Adrenal gland (tissue), 12 donors: ENCODE measurements around the gene TBXAS1. TPM values are rescaled to one million over a fixed set of nuclear protein-coding genes. Genes with fewer than 3 reads are reported as not detected.

Experiments used
- DNase-seq, 7 donors: peaks; one replicate each; pipeline ENCODE4 v3.0.0-alpha.2; 2019 to 2020
- H3K27ac ChIP-seq, 5 donors: fragments of 200-600 bp; sonication (generic) in 4 of 5; 1 replicate in 3 of 5; 2 replicates in 2 of 5; pipeline versions ENCODE4 v1.5.1 to v1.8.0; 2016 to 2020; ENCODE audit warnings: mild to moderate bottlenecking in 1 of 5
- H3K27me3 ChIP-seq: fragments of 200-600 bp; 2 replicates; pipeline ENCODE4 v1.8.0; 2021
- H3K36me3 ChIP-seq, 2 donors: fragments of 200-600 bp; replicated peaks in 1 of 2; 1 replicate in 1 of 2; 2 replicates in 1 of 2; pipeline versions ENCODE4 v1.5.1 to v1.8.0; 2018 to 2022
- H3K4me1 ChIP-seq, 2 donors: fragments of 200-600 bp; replicated peaks in 1 of 2; 1 replicate in 1 of 2; 2 replicates in 1 of 2; pipeline versions ENCODE4 v1.5.1 to v1.8.0; 2018 to 2021
- H3K4me3 ChIP-seq, 4 donors: fragments of 200-600 bp; sonication (generic) in 3 of 4; one replicate each; pipeline ENCODE4 v1.5.1; 2016 to 2018
- H3K9me3 ChIP-seq, 3 donors: fragments of 200-600 bp; sonication (generic) in 1 of 3; replicated peaks in 1 of 3; 1 replicate in 2 of 3; 2 replicates in 1 of 3; pipeline versions ENCODE4 v1.5.1 to v1.8.0; 2016 to 2021
- CTCF ChIP-seq, 6 experiments: fragments of 450-650 bp in 4 of 6; fragments of 200-600 bp in 2 of 6; sonication (generic) in 1 of 6; IDR thresholded peaks; 1 replicate in 5 of 6; 2 replicates in 1 of 6; pipeline versions ENCODE4 v1.5.1 to v1.8.0; 2016 to 2021; ENCODE audit warnings: antibody characterized with exemption in 6 of 6, mild to moderate bottlenecking in 2 of 6, moderate library complexity in 1 of 6
- POLR2A ChIP-seq, 2 donors: fragments of 450-650 bp; IDR thresholded peaks; one replicate each; pipeline ENCODE4 v1.6.1; 2017; ENCODE audit warnings: antibody characterized with exemption in 2 of 2, mild to moderate bottlenecking in 2 of 2, moderate library complexity in 1 of 2
- WGBS, 4 donors: extraction: QIAGEN DNeasy Blood & Tissue Kit in 2 of 4; methylation state at CpG; one replicate each; pipeline versions ENCODE4 v1.1.5 to v1.1.7; 2013 to 2017; 5-methylcytosine and 5-hydroxymethylcytosine counted together
- intact Hi-C, 2 donors: fragments of 100-400 bp; cut with DNase I; formaldehyde crosslinking; loops; one replicate each; pipeline versions ENCODE4 v1.14.1 to v1.15.0; 2022 to 2023
- polyA plus RNA-seq, 3 donors: library from polyadenylated mRNA; stranded (reverse); fragments of 200-250 nt in 2 of 3; fragments of 350-450 nt in 1 of 3; fragmentation: Illumina TruSeq in 1 of 3; extraction: RNeasy Lipid Tissue Mini Kit (QIAGEN cat#74804) in 1 of 3; gene quantifications; one replicate each; pipeline ENCODE4 v1.2.3, GENCODE V29; 2013 to 2014
- total RNA-seq, 9 donors: library from RNA; depleted of rRNA in 4 of 9; stranded (reverse); fragments of >200 nt in 4 of 9; fragments of 120-200 nt in 1 of 9; fragmentation: NEBNext Ultra II Directional in 1 of 9; extraction: Animal tissue kit (Norgen Biotek cat#: 25700) in 1 of 9; gene quantifications; one replicate each; pipeline versions ENCODE4 v1.1.0 to v1.2.4, GENCODE V29; 2013 to 2023
- donor health status: healthy with polysubstance abuse.
- donor health status: Bipolar disorder and iron deficiency.
- donor health status: DM: yes; HTN: yes; CAD: no.
- donor health status: DM: no; HTN: no; CAD: no.
- donor health status: DM: no; HTN: no; CAD: no.
- donor health status: DM: yes; HTN: yes; CAD: no.

TBXAS1 gene
- total and polyA plus RNA-seq, 12 donors: 9.0 to 87.0 (median 27.3) TPM

DNA sequence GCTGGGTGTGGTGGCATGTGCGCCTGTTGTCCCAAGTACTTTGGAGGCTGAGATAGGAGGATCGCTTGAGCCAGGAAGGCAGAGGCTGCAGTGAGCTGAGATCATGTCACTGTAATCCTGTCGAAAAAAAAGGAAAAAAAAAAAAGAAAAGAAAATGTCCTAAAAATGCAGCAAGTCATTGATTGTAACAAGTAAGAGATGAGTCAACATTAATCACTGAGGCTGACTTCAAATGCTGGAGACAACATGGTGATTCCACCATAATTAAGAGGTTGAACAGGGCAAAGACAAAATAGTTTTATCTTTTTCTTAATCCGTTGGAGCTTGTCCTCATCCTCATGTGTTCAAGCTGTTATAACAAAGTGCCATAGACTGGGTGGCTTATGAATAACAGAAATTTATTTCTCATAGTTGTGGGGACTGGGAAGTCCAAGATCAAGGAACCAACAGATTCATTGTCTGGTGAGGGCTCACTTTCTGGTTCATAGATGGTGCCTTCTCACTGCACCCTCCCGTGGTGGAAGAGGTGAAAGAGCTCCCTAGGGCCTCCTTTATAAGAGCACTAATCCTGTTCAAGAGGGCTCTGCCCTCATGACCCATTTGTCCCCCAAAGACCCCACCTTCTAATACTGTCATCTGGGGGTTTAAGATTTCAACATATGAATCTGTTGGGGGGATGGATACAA is 60.3 kb downstream of the TBXAS1 start:
- no peaks in the 10 kb centered on the region for H3K9me3 ChIP-seq
- H3K4me1 ChIP-seq: no peaks in the 10 kb centered on the region
- WGBS, 4 donors: 77 to 84% (median 83%) methylated on average over 5 of the region's 5 CpGs
- no peaks in the 10 kb centered on the region for H3K36me3 ChIP-seq
- no peak overlapping the region for H3K4me3 ChIP-seq
- intact Hi-C loops: no loop called here
- no peak for DNase-seq
- TF ChIP-seq POLR2A (IDR thresholded peaks at IDR 0.05) (no peak), CTCF (IDR thresholded peaks at IDR 0.05) (no peak)
- H3K27me3 ChIP-seq: no peaks in the 10 kb centered on the region
- no peak overlapping the region for H3K27ac ChIP-seq

DNA sequence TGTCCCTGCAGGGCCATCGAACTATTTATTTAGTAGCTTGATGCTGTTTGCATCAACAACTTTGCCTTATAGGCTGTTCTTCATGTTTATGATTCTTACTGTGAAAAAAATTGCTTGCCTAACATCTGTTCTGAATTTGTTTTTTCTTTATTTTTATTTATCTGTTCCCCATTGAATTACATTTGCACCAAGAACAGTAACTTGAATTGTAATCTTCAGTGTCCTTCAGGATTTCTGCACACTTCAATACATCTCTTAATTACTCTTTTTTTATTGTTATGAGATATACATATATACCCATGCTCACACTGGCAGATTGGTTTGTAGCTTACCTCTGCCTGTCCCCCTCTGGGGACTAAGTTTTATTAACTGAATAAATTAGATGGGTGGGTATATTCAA is 64.4 kb downstream of the TBXAS1 start:
- WGBS, 4 donors: 79 to 88% (median 87%) methylated on average over 1 of the region's 1 CpG
- DNase-seq: no peak
- no peaks in the 10 kb centered on the region for H3K9me3 ChIP-seq
- intact Hi-C loops: no loop called here
- no peak overlapping the region for H3K4me3 ChIP-seq
- H3K27me3 ChIP-seq: no peaks in the 10 kb centered on the region
- no peak overlapping the region for H3K27ac ChIP-seq
- H3K4me1 ChIP-seq: no peaks in the 10 kb centered on the region
- TF ChIP-seq CTCF (IDR thresholded peaks at IDR 0.05) (no peak), POLR2A (IDR thresholded peaks at IDR 0.05) (no peak)
- H3K36me3 ChIP-seq: no peaks in the 10 kb centered on the region

DNA sequence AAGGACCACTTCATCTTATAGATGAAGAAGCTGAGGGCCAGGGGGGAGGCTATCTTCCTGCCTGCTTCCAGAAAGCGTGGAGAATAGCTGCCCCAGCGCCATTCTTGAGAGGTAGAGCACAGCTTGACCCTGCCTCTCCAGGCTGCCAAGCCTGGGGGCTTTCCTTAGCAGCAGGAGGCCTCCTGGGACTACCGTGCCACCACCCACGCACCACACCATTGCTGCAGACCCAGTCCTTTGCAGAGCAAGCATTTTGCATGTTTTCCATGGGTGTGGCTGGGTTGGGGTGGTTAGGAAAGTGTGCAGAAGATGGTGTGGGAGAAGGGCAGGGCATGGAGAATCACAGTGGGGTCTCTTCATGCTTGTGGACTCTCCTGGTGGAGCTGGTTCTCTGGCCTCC is 64.9 kb downstream of the TBXAS1 start:
- no peak overlapping the region for H3K4me3 ChIP-seq
- H3K4me1 ChIP-seq: no peaks in the 10 kb centered on the region
- intact Hi-C loops: no loop called here
- H3K36me3 ChIP-seq: no peaks in the 10 kb centered on the region
- H3K9me3 ChIP-seq: no peaks in the 10 kb centered on the region
- 71 to 84% (median 76%) methylated on average over 4 of the region's 4 CpGs for WGBS, 4 donors
- H3K27me3 ChIP-seq: no peaks in the 10 kb centered on the region
- H3K27ac ChIP-seq: no peak overlapping the region
- DNase-seq: no peak
- TF ChIP-seq POLR2A (IDR thresholded peaks at IDR 0.05) (no peak), CTCF (IDR thresholded peaks at IDR 0.05) (no peak)

DNA sequence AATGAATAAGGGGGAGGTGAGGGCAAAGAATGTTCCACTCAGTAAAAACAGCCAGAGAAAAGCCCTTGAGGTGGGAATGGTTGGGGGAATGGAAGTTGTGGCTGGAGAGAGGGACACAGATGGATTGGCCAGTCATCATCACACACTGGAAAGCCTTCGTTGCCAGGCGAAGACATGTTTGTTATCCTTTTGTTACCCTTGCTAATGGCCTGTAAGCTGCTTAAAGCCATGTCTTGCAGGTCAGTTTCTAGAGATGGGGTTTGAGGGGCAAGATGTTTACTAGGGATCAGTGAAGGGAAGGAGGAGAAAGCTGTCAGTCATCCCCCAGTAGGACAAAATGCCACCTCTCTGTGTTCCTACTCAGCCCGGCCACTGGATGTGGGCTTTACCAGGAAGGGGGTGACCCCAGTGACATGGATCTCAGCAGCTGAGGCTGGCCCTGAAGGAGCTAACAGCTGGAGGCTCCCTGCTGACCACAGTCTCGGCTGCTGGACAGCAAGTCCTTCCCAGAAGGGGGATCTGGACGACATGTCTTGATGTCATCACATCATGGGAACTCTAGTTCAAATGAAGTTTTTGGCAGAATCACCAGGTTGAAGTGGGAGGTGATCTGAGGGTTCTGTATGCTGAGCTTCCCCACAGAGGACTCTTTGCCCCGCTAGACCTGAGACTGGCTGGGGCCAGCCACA is 66.2 kb downstream of the TBXAS1 start:
- no peak for DNase-seq
- Histone ChIP-seq H3K4me1 (no peaks in the 10 kb centered on the region), H3K27ac (no peak overlapping the region), H3K36me3 (no peaks in the 10 kb centered on the region), H3K9me3 (no peaks in the 10 kb centered on the region), H3K27me3 (no peaks in the 10 kb centered on the region), H3K4me3 (no peak overlapping the region)
- intact Hi-C loops: no loop called here
- WGBS, 4 donors: 73 to 83% (median 76%) methylated on average over 6 of the region's 6 CpGs
- TF ChIP-seq CTCF (IDR thresholded peaks at IDR 0.05): no peak
- no peak for TF ChIP-seq POLR2A (IDR thresholded peaks at IDR 0.05)
